Neural cell (in vitro differentiated cells): ENCODE results near the gene PLA2G2C. TPM values are rescaled to one million over a fixed set of nuclear protein-coding genes. Genes with fewer than 3 reads are reported as not detected.

Experiments
- H2AFZ ChIP-seq: fragments of 200-600, 300-800 bp; sonication (generic), shearing (Covaris generic); 2 replicates; pipeline ENCODE4 v1.6.0; 2014; ENCODE audit warnings: low read depth, mild to moderate bottlenecking, antibody characterized with exemption, low read length, moderate library complexity
- H3F3A ChIP-seq: fragments of 200-600 bp; shearing (Covaris generic); 2 replicates; pipeline ENCODE4 v1.6.1; 2016; ENCODE audit warnings: mild to moderate bottlenecking, moderate library complexity, mixed read lengths, antibody characterized with exemption, low read length; ENCODE audit not compliant: insufficient read depth, poor library complexity, severe bottlenecking
- H3K27ac ChIP-seq: fragments of 200-600, 300-800 bp; sonication (generic), shearing (Covaris generic); 2 replicates; pipeline ENCODE4 v1.5.1; 2014; ENCODE audit warnings: mild to moderate bottlenecking, low read length, moderate library complexity
- H3K27me3 ChIP-seq: fragments of 300-800, 200-600 bp; sonication (generic), shearing (Covaris generic); 2 replicates; pipeline ENCODE4 v1.6.0; 2014; ENCODE audit warnings: mild to moderate bottlenecking, low read depth, low read length, moderate library complexity; ENCODE audit not compliant: insufficient read depth
- H3K36me3 ChIP-seq: fragments of 300-800, 200-600 bp; sonication (generic), shearing (Covaris generic); 2 replicates; pipeline ENCODE4 v1.5.1; 2014; ENCODE audit warnings: mild to moderate bottlenecking, antibody characterized with exemption, low read length, moderate library complexity; ENCODE audit not compliant: insufficient read depth
- H3K4me2 ChIP-seq: fragments of 300-800, 200-600 bp; sonication (generic), shearing (Covaris generic); 2 replicates; pipeline ENCODE4 v1.6.0; 2014; ENCODE audit warnings: mild to moderate bottlenecking, low read length
- H3K4me3 ChIP-seq: fragments of 300-800, 200-600 bp; sonication (generic), shearing (Covaris generic); 2 replicates; pipeline ENCODE4 v1.5.1; 2014; ENCODE audit warnings: mild to moderate bottlenecking, low read length, moderate library complexity
- H3K79me2 ChIP-seq: fragments of 200-600 bp; shearing (Covaris generic); replicated peaks from 2 replicates; pipeline ENCODE4 v1.6.0; 2014; ENCODE audit warnings: mild to moderate bottlenecking, low read length, moderate library complexity; ENCODE audit not compliant: insufficient read depth
- H3K9ac ChIP-seq: fragments of 300-800, 200-600 bp; sonication (generic), shearing (Covaris generic); 2 replicates; pipeline ENCODE4 v1.6.1; 2016; ENCODE audit warnings: mild to moderate bottlenecking, low read length, mixed read lengths
- H3K9me2 ChIP-seq: fragments of 200-600 bp; shearing (Covaris generic); 2 replicates; pipeline ENCODE4 v1.6.1; 2016; ENCODE audit warnings: mild to moderate bottlenecking, low read length, mixed read lengths; ENCODE audit not compliant: insufficient read depth
- H3K9me3 ChIP-seq: fragments of 200-600, 300-800 bp; sonication (generic), shearing (Covaris generic); 2 replicates; pipeline ENCODE4 v1.6.1; 2016; ENCODE audit warnings: mild to moderate bottlenecking, mixed run types, low read length, moderate library complexity, mixed read lengths
- H4K20me1 ChIP-seq: fragments of 200-600 bp; shearing (Covaris generic); 2 replicates; pipeline ENCODE4 v1.6.1; 2016; ENCODE audit warnings: mild to moderate bottlenecking, mixed run types; ENCODE audit not compliant: insufficient read depth
- CTCF ChIP-seq: fragments of 450-650 bp; IDR thresholded peaks from 2 replicates; pipeline ENCODE4 v1.5.1; 2014; ENCODE audit warnings: antibody characterized with exemption, mild to moderate bottlenecking, moderate library complexity; ENCODE audit not compliant: poor library complexity, severe bottlenecking
- EP300 ChIP-seq: fragments of 450-650 bp; conservative IDR thresholded peaks from 2 replicates; pipeline ENCODE4 v1.6.1; 2014; ENCODE audit warnings: antibody characterized with exemption, mild to moderate bottlenecking, moderate library complexity; ENCODE audit not compliant: poor library complexity, severe bottlenecking
- EZH2 ChIP-seq: fragments of 200-600, 300-800 bp; shearing (Covaris generic), sonication (generic); IDR thresholded peaks from 2 replicates; pipeline ENCODE4 v1.6.1; 2014; ENCODE audit warnings: antibody characterized with exemption, low read length, borderline replicate concordance, mild to moderate bottlenecking; ENCODE audit not compliant: insufficient read depth, poor library complexity, severe bottlenecking
- MXI1 ChIP-seq: fragments of 450-650 bp; conservative IDR thresholded peaks from 2 replicates; pipeline ENCODE4 v1.6.1; 2014; ENCODE audit warnings: antibody characterized with exemption, mild to moderate bottlenecking; ENCODE audit not compliant: poor library complexity, severe bottlenecking
- POLR2AphosphoS5 ChIP-seq: IDR thresholded peaks from 2 replicates; pipeline ENCODE4 v1.6.1; 2012
- RAD21 ChIP-seq: fragments of 450-650 bp; conservative IDR thresholded peaks from 2 replicates; pipeline ENCODE4 v1.6.1; 2014; ENCODE audit warnings: antibody characterized with exemption, mild to moderate bottlenecking, moderate library complexity
- REST ChIP-seq: IDR thresholded peaks from 2 replicates; pipeline ENCODE4 v1.6.1; 2012; ENCODE audit warnings: borderline replicate concordance
- SMC3 ChIP-seq: fragments of 450-650 bp; conservative IDR thresholded peaks from 2 replicates; pipeline ENCODE4 v1.6.1; 2014; ENCODE audit warnings: antibody characterized with exemption, mild to moderate bottlenecking, moderate library complexity; ENCODE audit not compliant: poor library complexity
- TAF1 ChIP-seq: IDR thresholded peaks from 2 replicates; pipeline ENCODE4 v1.6.1; 2012; ENCODE audit warnings: low read depth
- polyA plus RNA-seq: library from polyadenylated mRNA; depleted of rRNA; stranded (reverse); fragments of >200 nt; gene quantifications from 2 replicates; pipeline ENCODE4 v1.2.3, GENCODE V29; 2014

PLA2G2C gene
- polyA plus RNA-seq, 1 donor from 2014 or later = not detected

GRCh38 chr1:20229171-20229570, 42.9 kb upstream of the PLA2G2C start:
- Histone ChIP-seq H3F3A (peaks cover 7% of the 10 kb centered on the region), H3K27ac (no peak overlapping the region), H3K27me3 (no peaks in the 10 kb centered on the region), H3K4me3 (no peak overlapping the region), H3K4me2 (no peak overlapping the region), H3K79me2 (no peaks in the 10 kb centered on the region), H4K20me1 (no peaks in the 10 kb centered on the region), H3K9me2 (no peaks in the 10 kb centered on the region), H3K9me3 (no peaks in the 10 kb centered on the region), H3K36me3 (no peaks in the 10 kb centered on the region), H2AFZ (no peak overlapping the region), H3K9ac (no peak overlapping the region)
- TF ChIP-seq EZH2 (no peak), MXI1 (no peak), CTCF (no peak), SMC3 (no peak), TAF1 (no peak), RAD21 (no peak), REST (no peak), EP300 (no peak), POLR2AphosphoS5 (no peak)

GRCh38 chr1:20228314-20228825, 42.1 kb upstream of the PLA2G2C start:
- Histone ChIP-seq H3K27ac (no peak overlapping the region), H3F3A (peaks cover 4% of the 10 kb centered on the region), H3K9me3 (no peaks in the 10 kb centered on the region), H3K4me3 (no peak overlapping the region), H3K4me2 (no peak overlapping the region), H3K9ac (no peak overlapping the region), H3K9me2 (no peaks in the 10 kb centered on the region), H3K79me2 (no peaks in the 10 kb centered on the region), H3K27me3 (no peaks in the 10 kb centered on the region), H2AFZ (no peak overlapping the region), H3K36me3 (no peaks in the 10 kb centered on the region), H4K20me1 (no peaks in the 10 kb centered on the region)
- TF ChIP-seq RAD21 (no peak), POLR2AphosphoS5 (no peak)

- TF ChIP-seq EZH2 (no peak), SMC3 (no peak), CTCF (no peak), EP300 (no peak), MXI1 (no peak), REST (no peak)
- H3K9ac ChIP-seq = no peak overlapping the region
- no peaks in the 10 kb centered on the region for H3K36me3 ChIP-seq
- no peaks in the 10 kb centered on the region for H3K9me2 ChIP-seq
- no peaks in the 10 kb centered on the region for H3F3A ChIP-seq
- no peaks in the 10 kb centered on the region for H4K20me1 ChIP-seq
- no peak overlapping the region for H2AFZ ChIP-seq
- H3K4me2 ChIP-seq = no peak overlapping the region
- no peaks in the 10 kb centered on the region for H3K27me3 ChIP-seq
- H3K9me3 ChIP-seq = no peaks in the 10 kb centered on the region
- no peaks in the 10 kb centered on the region for H3K79me2 ChIP-seq
- no peak overlapping the region for H3K4me3 ChIP-seq
- H3K27ac ChIP-seq = no peak overlapping the region
Measured at GRCh38 chr1:20227704-20228103, 41.4 kb upstream of the PLA2G2C start.
